Measurements from ENCODE around the gene IFI16.
"Not testable (repeated sequence)": the region's sequence is repeated elsewhere in the genome, so short reads cannot be mapped to it uniquely, and the experiment has no call there.

Gene IFI16

DNA sequence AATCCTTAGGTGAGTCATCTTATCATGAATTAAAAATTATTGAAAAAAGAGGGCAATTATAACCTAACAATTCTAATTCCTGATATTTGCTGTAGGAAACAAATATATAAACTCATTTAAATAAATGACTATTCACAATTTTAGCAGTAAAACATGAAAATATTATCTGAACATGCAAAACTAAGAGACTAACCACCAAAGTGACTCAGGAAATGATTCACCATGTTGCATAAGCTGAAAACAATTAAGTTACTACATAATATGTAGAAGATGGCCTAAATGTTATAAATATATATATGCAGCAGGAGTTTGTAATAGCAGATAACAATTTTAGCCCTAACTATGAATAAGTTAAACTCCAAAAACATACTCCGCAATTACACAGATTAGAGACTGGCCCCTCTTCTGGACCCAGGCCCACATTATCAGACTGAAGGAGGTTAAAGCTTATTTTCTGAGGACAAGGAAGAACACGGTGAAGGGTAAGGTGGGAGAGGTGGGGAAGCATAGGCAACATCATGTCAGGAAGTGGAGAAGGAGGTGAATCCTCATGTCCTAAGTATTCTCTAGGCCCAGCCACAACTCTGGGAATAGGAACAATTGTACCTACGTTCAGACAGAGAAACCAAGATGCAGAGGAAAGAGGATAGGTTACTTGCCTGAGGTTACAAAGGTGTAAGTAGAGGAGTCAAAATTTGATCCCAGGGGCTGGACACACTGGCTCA is 82.5 kb downstream of the IFI16 start:
- no peak for DNase-seq (ENCODE audit: low spot score)

- DNase-seq (ENCODE audit: low spot score), result no peak
These were observed 88.9 kb downstream of the IFI16 start for GRCh38 chr1:159098596-159098995.

DNA sequence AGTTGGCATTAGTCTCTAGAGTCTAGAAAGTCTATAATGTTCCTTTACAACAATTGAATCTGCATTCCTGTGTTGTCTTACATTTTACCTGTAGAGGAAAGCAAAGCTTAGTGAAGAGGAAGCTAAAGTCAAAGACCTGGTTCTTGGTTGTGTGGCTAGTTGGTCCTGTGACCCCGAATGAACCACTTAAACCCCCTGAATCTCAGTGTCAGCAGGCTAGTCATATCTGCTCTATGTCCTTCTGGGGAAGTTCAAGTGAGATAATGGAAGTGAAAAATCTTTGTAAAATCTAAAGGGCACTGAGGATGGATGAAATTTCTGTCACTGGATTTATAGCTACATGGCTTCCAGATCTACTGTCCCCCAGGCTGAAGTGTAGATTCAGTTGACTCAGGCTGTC is 90.9 kb downstream of the IFI16 start:
- DNase-seq (ENCODE audit: low spot score), result no peak

GRCh38 chr1:159103021-159103420 is 93.3 kb downstream of the IFI16 start:
- DNase-seq (ENCODE audit: low spot score), result not testable (repeated sequence)

Data from putamen (tissue), 1 donor.